GM11168 (cell line): ENCODE results near the gene PIGN.

ENCODE experiments used
- in situ Hi-C: fragments of 300-500 bp; cut with MboI; formaldehyde crosslinking; loops from one replicate; pipeline ENCODE4 v1.12.0; 2022; ENCODE audit warnings: low sequenced_read_pairs; ENCODE audit not compliant: unreplicated experiment

The PIGN gene

GRCh38 chr18:62027914-62028520, 158.8 kb downstream of the PIGN start:
- in situ Hi-C loops, result no loop called here

GRCh38 chr18:62026586-62026985, 160.3 kb downstream of the PIGN start:
- in situ Hi-C loops, result no loop called here

- in situ Hi-C loops, result no loop called here
These were observed 161.9 kb downstream of the PIGN start for GRCh38 chr18:62024983-62025382.

GRCh38 chr18:62023536-62023935, 163.3 kb downstream of the PIGN start:
- in situ Hi-C loops, result no loop called here

- in situ Hi-C loops, result no loop called here
These were observed 168.2 kb downstream of the PIGN start for GRCh38 chr18:62018759-62019041.

- in situ Hi-C loops, result no loop called here
These were observed 168.7 kb downstream of the PIGN start for GRCh38 chr18:62018034-62018758.

- in situ Hi-C loops, result no loop called here
These were observed 169.2 kb downstream of the PIGN start for GRCh38 chr18:62017618-62018017.

GRCh38 chr18:62011416-62011815, 175.4 kb downstream of the PIGN start:
- in situ Hi-C loops, result no loop called here

GRCh38 chr18:62009521-62009920, 177.3 kb downstream of the PIGN start:
- in situ Hi-C loops, result no loop called here

GRCh38 chr18:62001396-62001795, 185.5 kb downstream of the PIGN start:
- in situ Hi-C loops, result no loop called here

GRCh38 chr18:61998957-61999356, 187.9 kb downstream of the PIGN start:
- in situ Hi-C loops, result no loop called here

GRCh38 chr18:61998335-61998734, 188.5 kb downstream of the PIGN start:
- in situ Hi-C loops, result no loop called here

GRCh38 chr18:61995618-61996017, 191.2 kb downstream of the PIGN start:
- in situ Hi-C loops, result no loop called here

GRCh38 chr18:61993831-61994230, 193.0 kb downstream of the PIGN start:
- in situ Hi-C loops, result no loop called here

GRCh38 chr18:61992923-61993322, 193.9 kb downstream of the PIGN start:
- in situ Hi-C loops, result no loop called here

GRCh38 chr18:61992285-61992684, 194.6 kb downstream of the PIGN start:
- in situ Hi-C loops, result no loop called here

GRCh38 chr18:61991836-61992235, 195.0 kb downstream of the PIGN start:
- in situ Hi-C loops, result no loop called here

- in situ Hi-C loops, result no loop called here
These were observed 195.7 kb downstream of the PIGN start for GRCh38 chr18:61991201-61991600.
